Left lobe of liver (tissue), 2 donors: Measurements from ENCODE around the gene HIPK2. TPM values are rescaled to one million over a fixed set of nuclear protein-coding genes. Genes with fewer than 3 reads are reported as not detected.

ENCODE experiments used
- ATAC-seq: fragments of 200-7000 bp; cut with Tn5 transposase; one replicate; pipeline ENCODE4 v1.9.1; 2020; ENCODE audit warnings: mild to moderate bottlenecking, moderate library complexity
- DNase-seq: peaks from one replicate; pipeline ENCODE4 v3.0.0-alpha.2; 2020; ENCODE audit warnings: low spot score
- total RNA-seq: library from RNA; stranded (reverse); gene quantifications from one replicate; pipeline ENCODE4 v1.2.1, GENCODE V29; 2021
- donor health status: DM: no; HTN: no; CAD: no; lungs with moderate emphysema.
- donor health status: DM: no; HTN: yes; CAD: no.

The HIPK2 gene
- total RNA-seq, 1 donor from 2014 or later: 63.7 TPM

DNA sequence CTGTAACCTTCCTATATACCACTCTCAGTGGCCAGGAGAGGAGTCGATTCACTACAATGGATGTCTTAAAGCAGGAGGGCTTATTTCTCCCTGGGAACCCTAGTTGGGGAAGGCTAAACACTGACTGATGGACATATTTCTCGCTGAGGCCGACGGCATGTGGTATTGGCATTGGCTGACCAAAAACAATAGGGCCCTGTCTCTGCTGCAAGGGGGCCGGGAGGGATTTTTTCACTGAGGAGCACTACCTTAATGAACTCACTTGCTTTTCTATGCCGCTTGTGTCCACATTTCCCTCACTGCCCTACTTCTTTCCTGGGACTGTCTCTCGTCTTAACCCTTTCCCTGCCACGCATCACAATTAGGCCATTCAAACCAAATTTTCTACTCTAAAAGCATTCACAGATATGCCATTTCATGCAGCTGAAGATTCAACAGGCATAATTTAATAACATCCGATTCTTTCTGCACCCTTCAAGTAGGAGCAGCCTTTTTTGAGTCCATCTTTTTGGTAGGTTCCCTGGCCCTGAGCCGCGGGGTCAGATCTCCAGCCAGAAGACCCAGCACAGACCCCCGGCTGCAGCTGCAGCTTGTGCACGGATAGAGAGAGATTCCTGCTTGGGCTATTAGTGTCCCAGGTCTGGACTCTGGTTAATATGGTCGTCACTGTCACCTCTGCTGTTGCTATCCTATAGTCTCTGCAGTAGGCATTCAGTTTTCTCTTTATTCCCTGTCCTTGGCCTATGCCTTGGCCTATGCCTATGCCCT, 118.7 kb downstream of the HIPK2 start:
- DNase-seq: no peak
- peak; percentile 17 for ATAC-seq

DNA sequence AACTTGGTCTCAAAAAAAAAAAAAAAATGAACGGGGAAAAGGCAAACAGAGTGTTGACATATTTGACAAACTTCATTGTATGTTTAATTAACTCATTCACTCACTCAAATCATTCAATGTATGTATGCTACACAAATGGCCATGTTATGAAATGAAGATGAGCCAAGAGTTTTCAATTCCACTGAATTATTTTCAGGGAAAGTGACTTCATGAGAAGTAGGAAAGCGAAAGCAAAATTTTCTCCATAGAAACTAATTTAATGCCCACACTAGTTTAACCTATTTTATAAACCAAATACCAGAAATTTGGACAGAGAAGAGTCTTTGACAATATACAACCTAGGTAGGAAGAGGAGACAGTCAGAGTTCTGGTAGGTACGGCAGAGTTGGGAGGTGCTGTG, 119.5 kb downstream of the HIPK2 start:
- DNase-seq (no peak), ATAC-seq (no peak)

DNA sequence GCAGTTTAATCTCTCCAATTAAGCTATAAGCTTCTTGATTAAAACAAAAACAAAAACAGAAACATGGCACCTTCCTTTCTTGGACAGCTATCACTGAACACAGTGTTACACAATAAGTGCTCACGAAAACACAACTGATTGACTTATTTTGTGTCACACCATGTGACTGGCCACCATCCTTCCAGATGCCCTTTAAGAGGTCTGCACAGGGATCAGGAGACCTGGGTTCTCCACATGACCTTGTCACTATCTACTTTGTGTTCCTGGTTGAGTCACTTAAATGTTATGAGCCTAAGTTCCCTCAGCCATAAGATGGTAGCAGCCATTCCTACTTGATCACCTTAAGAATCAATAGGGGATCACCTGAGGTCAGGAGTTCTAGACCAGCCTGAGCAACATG, 120.1 kb downstream of the HIPK2 start:
- no peak for DNase-seq
- no peak for ATAC-seq

DNA sequence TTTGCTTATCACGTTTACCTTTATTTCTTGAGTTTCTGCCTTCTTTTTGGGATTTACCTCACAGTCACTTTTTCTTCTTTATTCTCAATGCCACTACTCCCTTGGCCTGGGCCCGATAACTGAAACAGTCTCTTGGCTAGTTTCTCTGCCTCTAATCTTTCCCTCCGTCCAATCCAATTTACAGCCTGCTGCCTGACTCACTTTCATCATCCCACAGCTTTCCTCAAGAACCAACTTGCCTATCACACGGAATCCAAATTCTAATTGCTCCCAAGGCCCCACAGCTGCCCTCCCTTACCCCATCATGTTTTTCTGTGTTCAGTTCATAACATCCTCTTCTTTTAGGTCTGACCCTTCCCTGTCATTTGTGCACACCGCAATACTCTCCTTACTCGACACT, 121.4 kb downstream of the HIPK2 start:
- ATAC-seq (no peak), DNase-seq (no peak)

DNA sequence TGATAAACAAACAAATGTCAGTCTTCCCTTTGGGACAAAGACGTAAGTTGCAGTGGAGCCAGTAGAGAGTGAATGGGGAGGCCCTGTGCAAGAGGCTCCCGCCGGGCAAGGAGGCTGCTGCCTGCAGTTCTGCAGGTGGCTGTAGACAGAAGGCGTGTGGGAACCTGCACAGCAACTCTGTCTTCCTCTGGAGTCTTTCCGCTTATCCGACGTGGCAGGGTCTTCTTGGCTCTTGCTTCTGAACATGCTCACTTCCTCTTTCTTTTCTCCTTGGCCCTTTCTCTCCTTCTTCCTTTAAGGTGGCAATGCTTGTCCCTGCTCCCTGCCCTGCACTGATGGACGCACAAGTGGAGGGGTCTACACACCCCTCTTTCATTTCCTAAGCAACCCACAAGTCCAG, 122.5 kb downstream of the HIPK2 start:
- DNase-seq: no peak
- no peak for ATAC-seq

DNA sequence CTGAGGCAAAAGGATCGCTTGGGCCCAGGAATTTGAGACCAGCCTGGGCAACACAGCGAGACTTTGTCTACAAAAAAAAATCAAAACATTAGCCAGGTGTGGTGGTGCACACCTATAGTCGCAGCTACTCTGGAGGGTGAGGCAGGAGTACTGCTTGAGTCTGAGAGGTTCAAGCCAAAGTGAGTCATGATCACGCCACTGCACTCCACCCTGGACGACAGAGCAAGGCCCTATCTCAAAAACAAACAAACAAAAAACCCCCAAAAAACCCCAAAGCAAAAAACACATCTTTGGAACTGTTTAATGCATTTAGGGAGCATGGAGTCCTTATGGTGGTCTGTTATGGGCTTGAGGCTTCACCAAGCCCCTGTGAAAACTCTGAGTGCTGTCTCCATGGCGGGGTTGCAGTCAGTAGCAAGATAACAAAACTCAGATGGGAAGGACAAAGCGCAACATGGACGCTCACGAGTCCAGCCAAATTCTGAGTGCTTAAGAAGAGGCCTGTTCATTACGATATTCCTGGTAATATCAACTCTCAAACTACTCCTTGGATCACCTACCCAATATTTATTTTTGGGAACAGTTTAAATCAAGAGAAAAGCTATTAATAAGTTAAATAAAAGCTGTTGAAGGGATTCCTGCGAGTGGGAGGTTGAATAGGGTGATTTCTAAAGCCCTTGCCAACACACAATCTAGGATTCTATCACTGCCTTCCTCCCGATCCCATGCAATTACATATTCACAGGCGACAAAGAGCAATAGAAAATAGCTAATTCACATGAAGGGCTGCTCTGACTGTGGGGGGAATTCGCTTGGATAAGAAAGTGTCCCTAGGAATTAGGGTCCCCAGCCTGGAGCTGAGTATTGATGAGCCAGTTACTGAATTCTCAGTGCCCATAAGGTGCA, 123.3 kb downstream of the HIPK2 start:
- ATAC-seq (peak; percentile 59), DNase-seq (no peak)

DNA sequence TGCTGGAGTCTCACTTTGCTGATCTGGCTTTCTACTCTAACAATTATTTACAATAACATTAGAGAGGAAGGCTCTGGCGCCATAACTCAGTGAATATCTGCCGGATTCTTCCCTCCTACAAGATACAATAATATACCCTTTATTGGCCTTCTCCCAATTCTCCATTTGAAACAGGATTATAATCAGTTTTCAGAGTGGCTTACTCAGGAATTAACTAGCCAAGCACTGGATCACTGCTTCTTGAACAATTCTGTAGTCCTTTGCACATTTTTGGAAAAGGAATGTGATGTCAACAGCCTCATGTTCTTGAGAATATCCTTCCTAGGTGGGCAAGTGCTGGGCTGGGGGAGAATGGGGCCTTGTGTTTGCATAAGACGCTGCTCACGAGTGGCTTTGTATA, 125.9 kb downstream of the HIPK2 start:
- ATAC-seq: no peak
- no peak for DNase-seq

DNA sequence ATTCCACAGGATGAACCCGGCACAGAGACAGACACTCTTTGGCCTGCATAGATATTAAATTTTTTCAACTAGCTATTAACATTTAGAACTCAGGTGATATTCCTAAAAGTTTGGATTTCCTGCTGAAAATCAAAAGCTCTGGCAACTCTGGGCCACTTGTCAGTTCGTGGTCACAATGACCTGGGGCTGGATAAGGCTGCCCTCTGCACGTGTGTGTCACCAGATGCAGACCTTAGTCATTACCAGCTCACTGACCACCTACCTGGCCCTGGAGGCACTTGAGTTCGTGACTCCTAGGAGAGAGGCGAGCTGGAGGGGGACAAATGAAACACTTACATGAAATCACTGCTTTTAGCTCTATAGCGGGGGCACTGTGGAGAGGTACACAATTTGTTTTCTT, 126.5 kb downstream of the HIPK2 start:
- DNase-seq: no peak
- peak; percentile 39 for ATAC-seq

DNA sequence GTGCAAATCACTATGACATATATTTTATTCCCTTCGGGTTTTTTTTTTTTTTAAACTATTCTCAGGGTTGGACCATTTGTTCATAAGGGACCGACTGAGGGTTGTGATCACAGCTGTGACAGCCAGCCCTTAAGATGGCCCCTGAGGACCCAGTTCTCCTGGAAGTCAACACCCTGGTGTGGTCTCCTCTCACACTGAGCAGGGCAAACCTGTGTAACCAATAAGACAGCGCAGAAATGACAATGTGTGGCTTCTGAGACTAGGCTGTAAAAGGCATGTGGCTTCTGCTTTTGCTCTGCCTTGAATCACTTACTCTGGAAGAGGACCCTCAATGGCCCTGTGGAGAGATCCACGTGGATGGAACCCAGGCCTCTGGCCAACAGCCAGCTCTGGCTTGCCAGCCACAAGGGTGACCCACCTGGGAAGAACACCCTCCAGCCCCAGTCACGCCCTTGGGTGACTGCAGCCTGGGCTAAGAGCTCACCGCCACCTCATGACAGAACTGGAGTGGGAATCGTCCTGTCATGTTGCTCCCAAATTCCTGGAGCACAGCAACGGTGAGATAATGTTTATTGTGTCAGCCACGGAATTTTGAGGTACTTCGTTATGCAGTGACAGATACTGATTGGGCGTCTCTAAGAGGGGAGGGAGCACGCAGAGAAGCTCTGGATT, 127.2 kb downstream of the HIPK2 start:
- no peak for DNase-seq
- ATAC-seq: no peak

DNA sequence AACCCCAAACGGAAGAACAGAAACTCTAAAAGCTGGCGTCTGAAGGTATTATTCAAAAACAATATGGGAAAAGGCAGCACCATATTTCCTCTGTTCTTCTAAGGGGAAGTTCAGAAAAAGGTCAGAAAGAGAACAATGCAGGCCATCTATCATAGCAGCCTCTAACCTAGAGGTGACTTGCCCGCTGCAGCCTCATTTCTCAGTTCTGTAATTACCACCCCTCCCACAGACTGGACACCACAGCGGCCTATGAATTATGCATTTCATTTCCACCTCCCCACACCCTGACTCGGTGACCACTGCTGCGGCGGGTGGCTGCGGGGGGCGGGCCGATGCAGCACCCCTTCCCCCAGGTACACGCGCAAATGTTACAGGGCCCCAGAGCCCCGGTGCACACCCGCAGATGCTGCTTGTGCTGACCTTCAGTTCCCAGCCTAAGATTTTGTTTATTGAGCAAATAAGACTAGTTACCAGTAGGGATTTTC, 128.8 kb downstream of the HIPK2 start:
- ATAC-seq (peak; percentile 45), DNase-seq (no peak)

DNA sequence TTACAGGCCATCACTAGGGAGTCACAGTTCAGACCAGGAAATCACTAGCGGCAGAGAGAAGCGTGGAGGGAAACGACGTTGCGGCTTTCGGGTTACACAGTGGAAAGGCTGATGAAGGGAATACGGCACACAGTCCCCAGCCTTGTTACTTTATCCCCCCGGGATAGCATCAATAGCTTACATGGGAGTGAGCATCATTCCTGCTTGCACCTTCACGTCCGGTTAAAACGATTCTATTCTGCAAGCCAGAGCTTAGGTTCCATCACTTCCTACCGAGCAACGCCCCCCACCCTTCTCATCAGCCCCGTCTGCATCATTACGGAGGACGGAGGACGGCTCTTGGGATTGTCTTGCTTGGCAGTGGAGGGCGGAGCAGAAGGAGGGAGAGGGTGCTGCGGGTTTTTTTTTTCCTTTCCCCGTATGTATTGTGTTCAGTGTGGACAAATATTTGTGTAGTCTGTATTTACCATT, 129.4 kb downstream of the HIPK2 start:
- DNase-seq (no peak), ATAC-seq (no peak)

DNA sequence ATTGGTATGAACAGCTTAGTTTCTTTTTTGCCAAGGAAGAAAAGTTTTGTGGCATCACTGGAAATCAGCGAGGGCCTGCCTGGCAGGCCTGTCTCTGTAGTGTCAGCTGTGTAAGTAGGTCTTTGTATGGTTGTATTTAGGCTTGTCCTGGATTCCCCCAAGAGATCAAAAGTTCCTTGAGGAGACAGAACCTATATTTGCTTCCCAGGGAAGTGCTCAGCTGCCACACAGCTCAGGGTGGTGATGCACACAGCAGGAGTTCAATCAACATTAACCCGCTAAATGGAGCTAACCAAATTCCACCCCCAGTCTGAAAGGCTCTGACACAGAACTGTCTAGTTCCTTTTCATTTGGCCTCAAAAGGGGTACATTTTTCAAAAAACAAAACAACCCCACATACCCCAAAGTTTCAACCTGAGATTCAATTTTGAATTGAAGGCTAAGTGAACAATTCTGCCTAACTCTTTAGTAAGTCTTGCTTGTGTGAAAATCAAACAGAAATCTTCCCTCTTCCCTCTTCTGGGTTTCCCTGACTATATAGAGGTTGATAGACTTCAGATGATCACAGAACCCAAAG, 129.9 kb downstream of the HIPK2 start:
- no peak for DNase-seq
- no peak for ATAC-seq

DNA sequence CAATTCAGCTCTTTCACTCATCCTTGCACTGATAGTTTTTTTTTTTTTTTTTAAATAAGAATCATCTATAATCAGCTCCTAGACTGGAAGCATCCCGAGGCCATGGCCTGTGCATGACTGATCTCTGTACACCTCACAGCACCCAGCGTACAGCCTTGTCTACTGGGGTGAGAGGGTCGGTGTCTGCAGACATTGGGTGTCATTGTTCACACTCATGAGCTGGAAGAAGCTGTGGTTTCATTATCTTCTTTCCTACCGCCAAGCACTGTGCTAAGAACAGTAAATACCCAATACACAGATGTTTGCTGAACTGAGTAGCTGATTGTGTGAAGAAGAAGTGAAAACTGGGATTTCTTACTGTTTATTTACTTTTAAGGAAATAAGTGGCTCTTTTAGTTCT, 130.7 kb downstream of the HIPK2 start:
- DNase-seq (no peak), ATAC-seq (no peak)

DNA sequence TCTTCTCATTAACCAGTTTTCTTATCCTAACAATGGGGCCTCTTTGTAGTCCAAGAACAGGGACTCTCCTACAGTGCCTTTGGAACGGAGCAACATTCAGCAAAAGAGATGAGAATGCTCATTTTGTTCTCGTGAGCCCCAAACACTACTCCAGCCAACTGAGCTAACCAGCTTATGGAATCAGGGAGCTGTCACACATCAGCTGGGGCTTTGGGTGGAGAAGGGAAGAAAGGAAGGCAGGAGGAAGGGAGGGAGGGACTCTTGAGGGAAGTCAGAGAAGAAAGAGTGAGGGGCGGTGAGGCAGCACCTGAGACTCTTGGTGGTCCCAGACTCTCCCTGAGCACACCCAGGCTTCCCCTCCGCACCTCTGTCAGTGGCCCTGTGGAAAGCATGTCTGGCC, 131.2 kb downstream of the HIPK2 start:
- ATAC-seq: no peak
- no peak for DNase-seq

DNA sequence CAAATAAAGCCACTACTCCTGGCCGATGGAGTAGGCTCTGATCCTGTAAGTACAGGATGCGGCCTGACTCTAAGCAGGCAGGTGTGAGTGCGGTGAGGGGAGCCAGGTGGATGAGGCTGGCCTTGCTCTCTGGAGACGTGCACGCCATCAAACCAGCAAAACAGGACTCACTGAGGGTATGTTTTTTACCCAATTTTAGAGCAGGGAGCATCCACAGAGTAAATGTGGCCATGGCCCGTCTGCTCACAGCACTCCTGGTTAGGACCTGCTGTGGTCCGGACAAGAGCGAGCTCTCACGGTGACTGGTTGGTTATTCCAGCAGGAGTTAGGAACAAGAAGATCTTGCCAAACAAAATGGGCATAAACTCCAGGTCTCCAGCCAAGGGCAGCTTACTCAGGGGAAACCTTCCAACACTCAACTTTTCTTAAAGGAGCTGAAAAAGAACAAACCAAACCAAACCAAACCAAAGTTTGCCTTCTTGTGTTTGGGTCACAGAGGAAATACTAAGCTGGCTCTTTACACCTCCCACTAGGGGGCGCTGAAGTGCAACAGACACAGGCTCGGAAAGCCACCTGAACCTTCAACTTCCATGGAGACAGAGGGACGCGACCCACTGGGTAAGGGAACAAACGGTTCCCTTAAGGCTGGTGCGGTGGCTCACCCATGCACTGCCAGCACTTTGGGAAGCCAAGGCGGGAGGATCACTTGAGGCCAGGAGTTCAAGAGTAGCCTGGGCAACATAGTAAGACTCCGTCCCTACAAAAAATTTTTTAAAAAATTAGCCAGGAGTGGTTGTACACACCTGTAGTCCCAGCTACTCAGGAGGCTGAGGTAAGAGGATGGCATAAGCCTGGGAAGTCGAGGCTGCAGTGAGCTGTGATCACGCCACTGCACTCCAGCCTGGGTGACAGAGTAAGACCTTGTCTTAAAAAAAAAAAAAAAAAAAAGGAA, 131.9 kb downstream of the HIPK2 start:
- DNase-seq (peak; percentile 86), ATAC-seq (peak; percentile 78)

DNA sequence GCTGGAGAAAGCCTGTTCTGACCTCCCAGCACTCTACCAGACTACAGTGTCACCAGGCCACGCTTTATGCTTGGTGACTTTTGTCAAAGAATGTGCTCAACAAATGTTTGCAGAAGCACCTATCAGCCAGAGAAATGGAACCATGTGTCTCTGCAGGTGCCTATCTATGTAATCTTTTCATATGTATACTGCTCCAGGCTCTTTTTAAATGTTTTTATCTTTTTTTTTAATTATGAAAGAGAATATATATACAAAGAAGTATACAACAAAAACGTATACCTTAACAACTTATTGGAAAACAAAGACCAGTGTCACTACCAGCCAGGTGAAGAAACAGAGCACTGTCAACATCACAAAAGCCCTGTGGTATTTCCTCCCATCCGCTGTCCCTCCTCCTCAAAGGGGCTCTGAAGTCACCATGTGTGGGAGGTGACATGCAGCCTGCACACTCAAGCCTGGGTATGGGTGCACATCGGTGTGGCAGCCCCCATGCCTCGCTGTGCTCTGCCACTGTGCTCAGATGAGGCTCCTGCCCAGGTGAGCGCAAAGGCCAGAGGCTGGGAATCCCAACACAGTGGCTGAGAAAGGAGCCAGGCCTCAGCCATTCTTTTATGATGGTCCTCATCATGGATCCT, 133.7 kb downstream of the HIPK2 start:
- ATAC-seq: no peak
- DNase-seq: no peak

DNA sequence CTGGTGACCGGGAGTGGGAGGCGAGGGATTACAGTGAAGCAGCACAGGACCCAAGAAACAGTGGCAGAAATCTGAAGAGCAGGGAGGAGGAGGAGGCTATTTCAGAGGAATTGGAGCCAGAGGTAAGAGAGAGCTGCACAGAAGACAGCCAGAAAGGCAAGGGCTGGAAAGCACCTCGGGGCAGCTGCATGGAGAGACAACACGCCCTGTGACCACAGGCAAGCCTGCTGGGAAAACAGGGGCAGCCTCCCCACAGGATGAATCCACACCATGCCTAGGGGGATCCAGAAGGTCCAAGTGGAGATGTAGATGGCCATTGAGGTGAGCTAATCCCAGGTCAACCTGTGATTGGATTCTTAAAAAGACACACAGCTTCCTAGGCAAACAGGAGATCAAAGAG, 135.5 kb downstream of the HIPK2 start:
- ATAC-seq (peak; percentile 42), DNase-seq (no peak)

DNA sequence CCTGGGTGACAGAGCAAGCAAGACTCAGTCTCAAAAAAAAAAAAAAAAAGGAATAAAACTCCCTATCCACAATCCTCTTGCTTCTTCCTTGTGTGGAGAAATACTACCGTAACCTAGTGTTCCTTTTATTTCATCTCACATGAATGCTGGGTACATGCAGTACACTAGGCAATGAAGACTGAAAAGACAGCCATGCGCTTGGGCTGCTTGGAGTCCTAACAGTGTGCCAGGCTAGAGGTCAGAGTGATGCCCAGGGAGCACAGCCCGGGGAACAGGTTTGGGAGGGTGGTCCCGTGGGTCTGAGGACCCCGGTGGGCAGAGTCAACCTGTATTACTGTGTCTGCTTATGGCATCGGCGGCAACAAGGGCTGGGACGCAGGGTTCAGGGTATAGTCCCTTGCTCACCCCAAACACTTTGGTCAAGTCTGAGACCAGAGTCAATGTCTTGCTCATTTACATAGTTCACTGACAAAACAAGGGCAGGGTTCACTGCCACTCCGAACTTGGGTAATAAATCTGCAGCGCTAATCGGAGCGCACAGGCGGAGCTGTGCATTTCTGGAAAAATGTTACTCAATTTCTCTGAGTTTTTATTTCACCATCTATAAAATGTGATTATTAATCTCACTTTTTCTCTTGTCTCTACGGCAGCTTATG, 136.3 kb downstream of the HIPK2 start:
- DNase-seq (peak; percentile 69), ATAC-seq (peak; percentile 83)

DNA sequence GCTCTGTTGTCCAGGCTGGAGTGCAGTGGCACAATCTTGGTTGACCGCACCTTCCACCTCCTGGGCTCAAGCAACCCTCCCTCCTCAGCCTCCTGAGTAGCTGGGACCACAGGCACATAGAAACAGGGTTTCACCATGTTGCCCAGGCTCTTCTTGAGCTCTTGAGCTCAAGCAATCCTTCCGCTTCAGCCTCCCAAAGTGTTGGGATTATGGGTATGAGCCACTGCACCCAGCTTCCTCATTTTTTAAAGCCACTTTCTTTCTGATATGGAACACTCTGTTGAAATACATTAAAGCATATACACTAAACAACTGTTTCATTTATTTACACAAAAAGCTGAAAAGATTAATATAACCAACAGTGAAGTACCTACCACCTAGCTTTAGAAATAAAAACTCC, 137.1 kb downstream of the HIPK2 start:
- DNase-seq: no peak

More for the DNA sequence above, 137.1 kb downstream of the HIPK2 start:
- no peak for ATAC-seq
